HepG2 (cell line): ENCODE data around the gene CFAP61. TPM values are rescaled to one million over a fixed set of nuclear protein-coding genes. Genes with fewer than 3 reads are reported as not detected.

Experiments used
- ASH2L ChIP-seq: fragments of 300-600, 200-600 bp; sonication (generic); IDR thresholded peaks from 2 replicates; pipeline ENCODE4 v1.7.0; 2017; ENCODE audit warnings: low read depth, mild to moderate bottlenecking, moderate library complexity, mixed read lengths, low read length; ENCODE audit not compliant: insufficient read length
- ATM ChIP-seq: fragments of 450-650 bp; IDR thresholded peaks from 2 replicates; pipeline ENCODE4 v1.7.1; 2017; ENCODE audit warnings: mild to moderate bottlenecking, borderline replicate concordance
- MXD3 ChIP-seq: IDR thresholded peaks from 2 replicates; pipeline ENCODE4 v1.6.1; 2016; ENCODE audit warnings: mild to moderate bottlenecking, missing biosample characterization, missing genetic modification reagents
- NR2F6 ChIP-seq, 2 experiments: IDR thresholded peaks; 2 replicates each; pipeline ENCODE4 v1.6.1; 2016; ENCODE audit warnings: antibody characterized with exemption in 1 of 2, mild to moderate bottlenecking in 1 of 2
- REL ChIP-seq: sonication (generic); formaldehyde crosslinking; conservative IDR thresholded peaks from 2 replicates; pipeline ENCODE4 v1.8.0; 2022; ENCODE audit warnings: mild to moderate bottlenecking, missing genetic modification reagents, moderate library complexity
- SNAPC4 ChIP-seq: sonication (generic); formaldehyde crosslinking; IDR thresholded peaks from 2 replicates; pipeline ENCODE4 v1.4.0; 2020; ENCODE audit warnings: mild to moderate bottlenecking, missing genetic modification reagents
- ZNF253 ChIP-seq: sonication (generic); formaldehyde crosslinking; IDR thresholded peaks from 2 replicates; pipeline ENCODE4 v1.8.0; 2022; ENCODE audit warnings: mild to moderate bottlenecking, missing genetic modification reagents, borderline replicate concordance
- ZNF749 ChIP-seq: sonication (generic); formaldehyde crosslinking; IDR thresholded peaks from 2 replicates; pipeline ENCODE4 v1.8.0; 2022; ENCODE audit warnings: mild to moderate bottlenecking, missing genetic modification reagents, moderate library complexity, borderline replicate concordance
- ZNF75D ChIP-seq: sonication (generic); formaldehyde crosslinking; IDR thresholded peaks from 2 replicates; pipeline ENCODE4 v1.8.1; 2023; ENCODE audit warnings: missing genetic modification reagents, mild to moderate bottlenecking, borderline replicate concordance
- ZUFSP ChIP-seq: sonication (generic); formaldehyde crosslinking; IDR thresholded peaks from 2 replicates; pipeline ENCODE4 v1.9.0; 2021; ENCODE audit warnings: missing genetic modification reagents, mild to moderate bottlenecking, borderline replicate concordance
- polyA plus RNA-seq, 8 experiments: library from polyadenylated mRNA; depleted of rRNA in 3 of 8; stranded (reverse) in 7 of 8; unstranded in 1 of 8; fragments of >200 nt; fragmentation: Illumina TruSeq in 4 of 8; extraction: Trizol in 4 of 8; gene quantifications; 2 replicates each; pipeline versions ENCODE4 v1.2.1 to v1.2.3, GENCODE V29; 2011 to 2016; ENCODE audit warnings: low read depth in 4 of 8, missing spikeins in 1 of 8, mixed read lengths in 1 of 8; ENCODE audit not compliant: insufficient read depth in 1 of 8
- total RNA-seq, 5 experiments: library from RNA; depleted of rRNA; stranded (reverse); fragments of >200 nt; fragmentation: Illumina TruSeq; extraction: Trizol; gene quantifications; 2 replicates each; pipeline ENCODE4 v1.2.3, GENCODE V29; 2016; ENCODE audit warnings: low read depth in 1 of 5
- TF ChIP-seq, protein P1 (sequence below): sonication (generic); formaldehyde crosslinking; IDR thresholded peaks from 2 replicates; pipeline ENCODE4 v1.4.0; 2020; ENCODE audit warnings: mild to moderate bottlenecking, missing genetic modification reagents

Gene CFAP61
- total and polyA plus RNA-seq, 2 of the 13 experiments (the other 11 are each of a cell fraction or from before 2014, with no cell fraction given), result 0.27 TPM; not detected in 1

DNA sequence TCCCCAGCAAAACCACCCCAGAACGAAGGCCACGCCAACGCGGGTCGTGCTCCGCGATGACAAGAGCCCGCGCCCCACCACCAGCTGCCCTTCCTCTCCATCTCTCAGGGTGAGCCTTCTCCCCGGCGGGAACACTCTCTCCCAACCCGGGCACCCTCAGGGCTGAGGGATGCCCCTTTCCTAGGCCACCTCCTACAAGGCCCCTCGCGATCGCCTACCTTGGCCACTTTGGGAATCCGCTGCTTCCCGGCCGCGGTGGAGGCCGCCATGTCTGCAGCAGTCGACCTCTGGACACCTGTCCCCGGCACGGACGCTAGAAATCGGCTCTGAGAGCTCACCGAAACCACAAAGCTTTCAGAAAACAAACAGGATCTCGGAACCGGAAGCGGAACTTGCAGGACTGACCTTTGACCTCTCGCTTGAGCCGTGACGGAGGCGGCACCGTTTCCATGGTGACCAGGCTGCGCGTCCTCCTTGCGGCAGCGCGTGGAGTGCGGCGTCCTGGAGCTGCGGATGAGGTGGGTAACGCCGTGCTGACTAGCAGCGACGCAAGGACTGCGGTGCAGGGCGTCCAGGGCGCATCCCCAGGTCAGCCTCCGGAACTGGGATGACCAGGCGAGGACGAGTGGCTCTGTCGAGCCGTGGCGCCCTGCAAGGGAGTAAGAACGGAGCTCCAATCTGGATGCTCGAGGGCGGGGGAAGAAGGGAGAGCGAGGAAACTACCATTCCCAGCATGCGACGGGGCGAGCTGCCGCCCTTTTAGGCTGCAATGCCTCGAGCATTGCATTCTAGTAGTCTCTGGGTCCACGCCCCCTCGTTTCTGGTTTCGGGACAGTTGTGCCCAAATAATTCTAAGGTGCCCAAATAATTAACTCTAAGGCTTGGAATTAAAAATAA is at the start of gene CFAP61, which contains the start of gene CRNKL1 (continued):
- TF ChIP-seq REL (CRISPR knock-in tag) (0 out of 2 replicates have a peak, but pooled peaks have one; percentile 85), ZNF75D (no peak), ATM (no peak), ASH2L (peak; percentile 99), ZUFSP (no peak), ZNF749 (CRISPR knock-in tag) (0 out of 2 replicates have a peak, but pooled peaks have one; percentile 90), NR2F6 (IDR thresholded peaks at IDR 0.05) (peak; percentile 97), NR2F6 (CRISPR knock-in tag; IDR thresholded peaks at IDR 0.05) (peak; percentile 99), MXD3 (CRISPR knock-in tag) (peak; percentile 98), SNAPC4 (CRISPR knock-in tag) (no peak), ZNF253 (CRISPR knock-in tag) (no peak)
- TF ChIP-seq, protein P1, sequence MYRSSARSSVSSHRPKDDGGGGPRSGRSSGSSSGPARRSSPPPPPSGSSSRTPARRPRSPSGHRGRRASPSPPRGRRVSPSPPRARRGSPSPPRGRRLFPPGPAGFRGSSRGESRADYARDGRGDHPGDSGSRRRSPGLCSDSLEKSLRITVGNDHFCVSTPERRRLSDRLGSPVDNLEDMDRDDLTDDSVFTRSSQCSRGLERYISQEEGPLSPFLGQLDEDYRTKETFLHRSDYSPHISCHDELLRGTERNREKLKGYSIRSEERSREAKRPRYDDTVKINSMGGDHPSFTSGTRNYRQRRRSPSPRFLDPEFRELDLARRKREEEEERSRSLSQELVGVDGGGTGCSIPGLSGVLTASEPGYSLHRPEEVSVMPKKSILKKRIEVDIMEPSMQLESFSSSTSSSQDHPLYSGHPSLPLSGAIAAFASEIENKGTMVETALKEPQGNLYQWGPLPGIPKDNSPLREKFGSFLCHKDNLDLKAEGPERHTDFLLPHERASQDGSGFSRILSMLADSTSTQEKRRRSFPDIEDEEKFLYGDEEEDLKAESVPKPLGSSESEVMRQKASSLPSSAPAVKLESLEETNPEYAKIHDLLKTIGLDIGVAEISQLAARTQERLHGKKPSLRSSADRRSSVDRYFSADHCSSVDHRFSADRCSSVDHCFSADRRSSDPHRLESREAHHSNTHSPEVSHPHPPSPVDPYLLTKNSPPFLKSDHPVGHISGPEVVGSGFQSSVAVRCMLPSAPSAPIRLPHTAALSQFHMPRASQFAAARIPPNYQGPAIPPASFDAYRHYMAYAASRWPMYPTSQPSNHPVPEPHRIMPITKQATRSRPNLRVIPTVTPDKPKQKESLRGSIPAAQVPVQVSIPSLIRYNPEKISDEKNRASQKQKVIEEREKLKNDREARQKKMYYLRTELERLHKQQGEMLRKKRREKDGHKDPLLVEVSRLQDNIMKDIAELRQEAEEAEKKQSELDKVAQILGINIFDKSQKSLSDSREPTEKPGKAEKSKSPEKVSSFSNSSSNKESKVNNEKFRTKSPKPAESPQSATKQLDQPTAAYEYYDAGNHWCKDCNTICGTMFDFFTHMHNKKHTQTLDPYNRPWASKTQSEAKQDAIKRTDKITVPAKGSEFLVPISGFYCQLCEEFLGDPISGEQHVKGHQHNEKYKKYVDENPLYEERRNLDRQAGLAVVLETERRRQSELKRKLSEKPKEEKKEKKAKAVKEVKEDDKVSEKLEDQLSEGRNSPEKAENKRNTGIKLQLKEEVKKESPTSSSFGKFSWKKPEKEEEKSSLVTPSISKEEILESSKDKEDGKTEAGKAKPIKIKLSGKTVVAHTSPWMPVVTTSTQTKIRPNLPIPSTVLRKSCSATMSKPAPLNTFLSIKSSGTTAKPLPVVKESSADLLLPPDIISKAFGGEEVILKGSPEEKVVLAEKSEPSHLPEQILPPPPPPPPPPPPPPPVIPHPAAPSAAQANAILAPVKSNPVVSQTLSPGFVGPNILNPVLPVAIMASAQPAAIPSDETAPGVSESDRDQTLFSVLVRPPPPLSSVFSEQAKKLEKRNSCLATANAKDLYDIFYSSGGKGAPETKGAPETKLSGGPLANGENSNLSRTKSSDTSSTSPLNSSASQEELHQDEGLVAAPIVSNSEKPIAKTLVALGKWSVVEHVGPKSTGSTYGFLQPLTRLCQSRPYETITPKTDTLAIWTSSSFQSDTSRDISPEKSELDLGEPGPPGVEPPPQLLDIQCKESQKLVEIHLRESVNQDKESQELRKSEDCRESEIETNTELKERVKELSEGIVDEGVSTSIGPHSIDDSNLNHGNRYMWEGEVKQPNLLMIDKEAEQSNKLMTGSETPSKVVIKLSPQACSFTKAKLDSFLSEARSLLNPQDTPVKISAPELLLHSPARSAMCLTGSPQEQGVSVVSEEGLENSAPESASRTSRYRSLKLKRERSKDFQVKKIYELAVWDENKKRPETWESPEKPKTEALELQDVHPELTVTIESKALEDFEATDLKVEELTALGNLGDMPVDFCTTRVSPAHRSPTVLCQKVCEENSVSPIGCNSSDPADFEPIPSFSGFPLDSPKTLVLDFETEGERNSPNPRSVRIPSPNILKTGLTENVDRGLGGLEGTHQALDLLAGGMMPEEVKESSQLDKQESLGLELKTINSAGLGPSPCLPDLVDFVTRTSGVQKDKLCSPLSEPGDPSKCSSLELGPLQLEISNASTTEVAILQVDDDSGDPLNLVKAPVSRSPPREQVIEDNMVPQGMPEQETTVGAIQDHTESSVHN (CRISPR knock-in tag), result peak; percentile 80
